PFSK-1 (cell line): ENCODE results near the gene STN1.

Experiments used
- POLR2AphosphoS5 ChIP-seq: IDR thresholded peaks from 2 replicates; pipeline ENCODE4 v1.6.1; 2012; ENCODE audit warnings: low read depth, mild to moderate bottlenecking, control low read depth, low read length, moderate library complexity
- SIN3A ChIP-seq: IDR thresholded peaks from 2 replicates; pipeline ENCODE4 v1.6.1; 2012; ENCODE audit warnings: mild to moderate bottlenecking, low read length, moderate library complexity, borderline replicate concordance; ENCODE audit not compliant: insufficient read depth
- TAF1 ChIP-seq: IDR thresholded peaks from 2 replicates; pipeline ENCODE4 v1.6.1; 2012; ENCODE audit warnings: low read length, control low read depth, borderline replicate concordance; ENCODE audit not compliant: insufficient read depth

- TF ChIP-seq TAF1, result no peak
- no peak for TF ChIP-seq POLR2AphosphoS5
- TF ChIP-seq SIN3A, result no peak
Observed at GRCh38 chr10:103861505-103861904, 56.5 kb downstream of the STN1 start.
